Measurements from ENCODE around the gene CTH. TPM values are rescaled to one million over a fixed set of nuclear protein-coding genes. Genes with fewer than 3 reads are reported as not detected.

The CTH gene
- total and polyA plus RNA-seq, 2 of the 13 experiments (the other 11 are each of a cell fraction or from before 2014, with no cell fraction given), result 8.7 to 19.7 TPM

DNA sequence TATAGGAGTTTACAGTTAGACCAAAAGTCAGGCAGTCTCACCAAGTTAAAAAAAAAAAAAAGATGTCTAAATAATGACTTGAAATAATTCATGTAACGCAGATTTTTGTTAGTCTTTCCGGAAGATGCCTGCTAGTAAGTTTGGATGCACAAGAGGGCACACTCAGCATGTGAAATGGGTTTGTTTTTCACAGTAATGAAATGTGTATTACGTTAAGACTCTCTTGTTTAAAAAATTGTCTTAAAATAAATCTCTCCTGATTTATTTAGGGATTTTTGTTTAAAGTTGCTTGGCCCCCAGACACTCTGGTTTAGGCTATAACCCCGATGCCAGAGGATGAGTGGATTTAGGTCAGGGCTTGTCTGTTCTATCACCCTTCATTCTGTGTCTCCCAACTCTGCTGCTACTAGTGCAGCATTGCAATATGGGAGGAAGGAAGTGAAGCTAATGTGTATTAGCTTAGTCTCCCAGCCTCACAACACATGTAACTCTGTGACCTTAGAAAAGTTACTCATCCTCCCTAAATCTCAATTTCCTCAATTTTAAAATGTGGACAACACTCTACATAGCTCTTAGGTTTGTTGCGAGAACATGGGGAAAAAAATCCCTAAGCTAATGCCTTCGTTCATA lies 25.7 kb downstream of the CTH start:
- ATAC-seq (no peak), FAIRE-seq (no peak), DNase-seq (ENCODE audit: low spot score) (no peak)
- Histone ChIP-seq H3K79me2 (ENCODE audit: insufficient read depth, low read length) (no peaks in the 10 kb centered on the region), H3K27me3 (ENCODE audit: control insufficient read depth in 1 of 2, insufficient read depth in 2 of 2, low read length in 2 of 2) (no peaks in the 10 kb centered on the region), H2AFZ (ENCODE audit: low read length) (no peak overlapping the region), H3K9me3 (ENCODE audit: low read length) (no peaks in the 10 kb centered on the region), H4K20me1 (ENCODE audit: insufficient read depth, low read length) (no peaks in the 10 kb centered on the region), H3K36me3 (replicated peaks in 1 of 2; ENCODE audit: control insufficient read depth in 1 of 2, insufficient read depth in 2 of 2, low read length in 2 of 2) (peaks cover 16 to 58% of the 10 kb centered on the region in 2 experiments), H3K9ac (ENCODE audit: insufficient read depth, low read depth, low read length) (no peak overlapping the region), H3K27ac (ENCODE audit: extremely low read length, insufficient read depth, low read length) (no peak overlapping the region), H3K4me3 (replicated peaks in 1 of 3; ENCODE audit: insufficient read depth in 1 of 3, low read depth in 2 of 3, low read length in 3 of 3) (no peak overlapping the region), H3K4me2 (ENCODE audit: low read depth, low read length) (no peak overlapping the region), H3K4me1 (ENCODE audit: insufficient read depth, low read length) (no peaks in the 10 kb centered on the region)
- BruUV-seq (replicated peaks), result no TSS peak
- ChIA-PET CTCF (ENCODE audit: low intra/inter-chr PET ratio, low total read pairs) (no interaction called here), POLR2A (interaction anchor here (0.8 kb wide), 1 partner anchor 82 kb away, joined by 3 read pairs; the partner anchor contains the start of gene ANKRD13C)
- intact Hi-C loops (cut with micrococcal nuclease; ENCODE audit: unreplicated experiment), result no loop called here
- in situ Hi-C loops (cut with HindIII; ENCODE audit: extremely low pct_ligation_motif_present, low pct_unique_long_range_greater_than_20kb), result no loop called here
- TF ChIP-seq ZNF766 (CRISPR knock-in tag; IDR thresholded peaks at IDR 0.05; ENCODE audit: borderline replicate concordance) (no peak), HNRNPK (IDR thresholded peaks at IDR 0.05; ENCODE audit: low read depth, low read length, poor library complexity, severe bottlenecking) (no peak), MAF1 (CRISPR knock-in tag; IDR thresholded peaks at IDR 0.05; ENCODE audit: borderline replicate concordance) (no peak), SSRP1 (CRISPR knock-in tag; IDR thresholded peaks at IDR 0.05) (no peak), ZFP1 (CRISPR knock-in tag; IDR thresholded peaks at IDR 0.05) (no peak), ZNF629 (CRISPR knock-in tag; conservative IDR thresholded peaks at IDR 0.05) (no peak), SP4 (CRISPR knock-in tag; IDR thresholded peaks at IDR 0.05) (no peak), ZBTB42 (CRISPR knock-in tag; IDR thresholded peaks at IDR 0.05) (no peak), ZNF567 (CRISPR knock-in tag; IDR thresholded peaks at IDR 0.05; ENCODE audit: borderline replicate concordance) (no peak), RAD21 (CRISPR knock-in tag; IDR thresholded peaks at IDR 0.05) (no peak), ZNF530 (CRISPR knock-in tag; IDR thresholded peaks at IDR 0.05; ENCODE audit: low read depth) (no peak), KDM3A (CRISPR knock-in tag; IDR thresholded peaks at IDR 0.05; ENCODE audit: low read depth) (no peak), PRPF4 (IDR thresholded peaks at IDR 0.05; ENCODE audit: low read depth, low read length, poor library complexity, severe bottlenecking) (no peak)
- TF ChIP-seq, protein P1, sequence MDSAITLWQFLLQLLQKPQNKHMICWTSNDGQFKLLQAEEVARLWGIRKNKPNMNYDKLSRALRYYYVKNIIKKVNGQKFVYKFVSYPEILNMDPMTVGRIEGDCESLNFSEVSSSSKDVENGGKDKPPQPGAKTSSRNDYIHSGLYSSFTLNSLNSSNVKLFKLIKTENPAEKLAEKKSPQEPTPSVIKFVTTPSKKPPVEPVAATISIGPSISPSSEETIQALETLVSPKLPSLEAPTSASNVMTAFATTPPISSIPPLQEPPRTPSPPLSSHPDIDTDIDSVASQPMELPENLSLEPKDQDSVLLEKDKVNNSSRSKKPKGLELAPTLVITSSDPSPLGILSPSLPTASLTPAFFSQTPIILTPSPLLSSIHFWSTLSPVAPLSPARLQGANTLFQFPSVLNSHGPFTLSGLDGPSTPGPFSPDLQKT (CRISPR knock-in tag; IDR thresholded peaks at IDR 0.05; ENCODE audit: borderline replicate concordance), result no peak
- TF ChIP-seq, protein P2, sequence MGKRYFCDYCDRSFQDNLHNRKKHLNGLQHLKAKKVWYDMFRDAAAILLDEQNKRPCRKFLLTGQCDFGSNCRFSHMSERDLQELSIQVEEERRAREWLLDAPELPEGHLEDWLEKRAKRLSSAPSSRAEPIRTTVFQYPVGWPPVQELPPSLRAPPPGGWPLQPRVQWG (CRISPR knock-in tag; IDR thresholded peaks at IDR 0.05; ENCODE audit: borderline replicate concordance, low read depth), result no peak
- TF ChIP-seq, protein P3, sequence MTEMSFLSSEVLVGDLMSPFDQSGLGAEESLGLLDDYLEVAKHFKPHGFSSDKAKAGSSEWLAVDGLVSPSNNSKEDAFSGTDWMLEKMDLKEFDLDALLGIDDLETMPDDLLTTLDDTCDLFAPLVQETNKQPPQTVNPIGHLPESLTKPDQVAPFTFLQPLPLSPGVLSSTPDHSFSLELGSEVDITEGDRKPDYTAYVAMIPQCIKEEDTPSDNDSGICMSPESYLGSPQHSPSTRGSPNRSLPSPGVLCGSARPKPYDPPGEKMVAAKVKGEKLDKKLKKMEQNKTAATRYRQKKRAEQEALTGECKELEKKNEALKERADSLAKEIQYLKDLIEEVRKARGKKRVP (CRISPR knock-in tag; IDR thresholded peaks at IDR 0.05), result no peak
- WGBS (ENCODE audit: low lambda C conversion rate), result over 99% methylated on average over 6 of the region's 6 CpGs

Data from HepG2 (cell line).